NCI-H226 (cell line): ENCODE results near the gene VPS37B.

ENCODE experiments used
- DNase-seq: peaks from one replicate; pipeline ENCODE4 v3.0.0-alpha.2; 2015

VPS37B gene

DNA sequence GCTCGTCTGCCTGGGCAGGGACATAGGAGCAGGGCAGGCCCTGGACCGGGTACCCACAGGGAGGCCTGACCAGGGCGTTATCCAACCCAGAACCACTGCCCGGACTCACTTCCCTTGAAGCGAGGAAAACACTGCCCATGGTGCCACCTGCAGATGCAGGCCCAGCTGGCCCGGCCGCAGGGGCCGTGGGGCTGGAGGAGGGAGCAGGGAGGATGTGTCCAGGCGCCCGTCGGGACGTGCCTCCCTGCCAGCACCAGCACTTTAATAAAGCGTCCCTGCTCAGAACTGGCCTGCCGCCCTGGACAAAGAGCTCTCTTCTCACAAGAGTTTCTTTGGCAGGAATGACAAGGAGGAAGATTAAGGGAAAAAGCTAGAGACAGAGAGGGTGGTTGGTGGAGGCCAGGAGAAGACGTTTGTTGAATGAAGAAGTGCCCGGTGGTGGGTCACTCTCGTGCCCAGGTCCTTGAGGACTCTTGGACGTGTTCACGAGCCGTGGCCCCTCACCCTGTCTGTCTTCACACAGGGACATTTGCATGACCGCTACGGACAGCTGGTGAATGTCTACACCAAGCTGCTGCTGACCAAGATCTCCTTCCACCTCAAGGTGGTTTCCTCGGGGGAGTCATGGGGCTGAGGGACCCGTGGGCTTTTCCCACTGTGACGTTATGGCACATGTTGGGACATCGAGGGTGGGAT, 46.4 kb downstream of the VPS37B start:
- no peak for DNase-seq

DNA sequence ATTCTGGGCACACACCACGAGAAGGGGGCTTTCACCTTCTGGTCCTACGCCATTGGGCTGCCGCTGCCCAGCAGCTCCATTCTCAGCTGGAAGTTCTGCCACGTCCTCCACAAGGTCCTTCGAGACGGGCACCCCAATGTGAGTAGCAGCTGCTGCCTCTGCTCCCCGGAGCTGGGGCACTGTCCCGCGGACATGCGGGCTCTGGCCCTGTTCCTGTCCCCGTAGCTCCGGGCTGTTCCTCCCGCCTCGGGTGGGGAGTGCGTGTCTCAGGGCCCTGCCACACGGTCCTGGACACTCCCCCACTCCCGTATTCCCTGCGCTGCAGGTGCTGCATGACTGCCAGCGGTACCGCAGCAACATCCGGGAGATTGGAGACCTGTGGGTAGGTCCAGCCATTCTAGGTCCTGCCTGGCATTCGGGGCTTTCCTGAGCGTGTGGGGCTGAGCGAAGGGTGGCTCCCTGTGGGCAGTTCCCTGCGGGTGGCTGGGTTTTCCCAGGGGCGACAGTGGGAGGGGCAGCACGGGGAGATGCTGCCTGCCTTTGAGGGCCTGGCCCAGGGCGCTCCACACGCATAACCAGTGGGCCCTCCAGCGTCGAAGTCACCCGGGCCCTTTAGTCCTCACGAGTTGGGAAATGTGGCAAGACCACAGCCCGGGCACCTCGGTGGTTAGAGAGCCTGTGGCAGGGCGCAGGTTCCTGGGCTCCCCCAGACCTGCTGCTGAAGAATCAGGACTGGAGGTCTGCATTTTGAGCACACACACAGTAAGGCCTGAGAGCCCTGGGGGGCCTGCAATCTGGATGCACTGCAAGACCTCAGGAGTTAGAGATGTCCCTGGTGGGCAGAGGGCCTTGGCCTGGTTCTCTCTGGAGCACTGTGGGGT, 47.2 kb downstream of the VPS37B start:
- no peak for DNase-seq

DNA sequence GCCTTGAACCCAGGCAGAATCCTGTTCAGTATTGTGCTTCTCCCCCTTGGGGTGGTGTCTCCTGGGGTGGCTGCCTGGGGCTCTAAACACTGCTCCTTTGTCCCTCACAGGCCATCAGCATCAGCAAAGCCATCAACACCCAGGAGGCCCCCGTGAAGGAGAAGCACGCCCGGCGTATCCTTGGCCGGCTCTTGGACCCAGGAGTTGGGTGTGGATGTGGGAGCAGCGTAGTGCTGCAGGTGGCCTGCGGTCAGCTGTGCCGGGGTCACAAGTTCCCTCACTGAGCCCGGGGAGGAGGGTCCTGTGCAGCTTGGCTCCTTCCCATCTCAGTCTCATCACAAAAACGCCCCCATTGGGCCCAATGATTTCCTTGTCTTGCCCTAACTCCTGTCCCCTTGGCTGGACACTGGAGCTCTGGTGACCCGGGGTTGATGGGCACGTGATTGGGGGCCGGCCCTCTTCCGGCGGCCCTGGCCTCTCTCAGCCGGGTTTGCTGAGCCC, 48.0 kb downstream of the VPS37B start:
- no peak for DNase-seq

DNA sequence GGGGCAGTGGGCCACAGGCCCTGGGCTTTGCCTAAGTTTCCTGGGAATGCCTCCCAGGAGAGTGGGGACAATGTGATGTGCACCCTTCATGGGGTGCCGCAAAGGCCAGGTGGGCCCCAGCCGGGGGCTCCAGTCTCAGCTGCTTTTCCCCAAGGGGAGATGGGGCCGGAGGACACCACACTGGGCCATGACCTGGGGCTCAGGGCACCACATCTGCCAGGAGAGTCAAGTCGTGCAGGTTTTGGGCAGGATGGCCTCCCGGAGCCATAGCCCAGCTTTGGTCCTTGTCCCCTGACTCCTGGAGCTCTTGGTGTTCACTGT, 48.4 kb downstream of the VPS37B start:
- no peak for DNase-seq

DNA sequence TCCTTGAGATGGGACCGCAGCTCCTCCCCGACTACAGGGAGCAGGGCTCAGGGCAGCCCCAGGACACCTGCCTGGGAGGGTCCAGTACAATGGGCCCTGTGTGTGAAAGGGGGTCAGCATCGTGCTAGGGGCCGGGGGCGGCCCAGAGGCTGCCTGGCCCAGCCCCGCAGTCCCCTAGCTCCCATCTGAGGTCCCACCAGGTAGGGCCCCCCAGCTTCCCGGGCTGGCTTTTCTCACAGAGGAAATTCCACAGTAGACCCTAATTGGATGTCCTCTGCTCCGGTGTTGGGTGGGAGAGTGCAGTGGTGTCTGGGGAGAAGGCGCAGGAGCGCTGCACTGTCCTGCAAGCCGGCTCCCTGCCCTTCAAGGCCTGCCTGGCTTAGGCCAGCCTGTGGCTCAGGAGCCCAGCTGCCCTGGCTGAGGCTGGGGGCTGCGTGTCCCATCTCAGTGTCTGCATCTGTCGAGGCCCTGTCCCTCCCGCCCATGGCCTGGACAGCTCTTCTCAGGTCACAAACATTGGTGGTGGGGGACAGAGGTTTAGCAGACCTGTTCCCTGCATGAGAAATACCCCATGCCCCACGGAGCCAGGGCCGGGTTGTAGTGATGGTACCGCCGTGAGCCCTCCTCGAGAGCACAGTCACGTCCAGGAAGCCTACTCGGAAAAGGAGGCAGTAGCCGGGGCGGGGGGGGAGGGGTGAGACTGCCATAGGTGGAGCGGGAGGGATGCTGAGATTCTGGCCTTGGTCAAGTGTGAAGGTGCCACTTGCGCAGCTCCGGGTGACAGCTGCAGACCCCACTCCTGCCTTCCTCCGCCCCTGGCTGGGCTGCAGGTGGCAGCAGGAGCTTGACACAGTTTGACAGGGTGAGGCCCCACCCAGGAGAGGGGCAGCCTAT, 49.1 kb downstream of the VPS37B start:
- no peak for DNase-seq

DNA sequence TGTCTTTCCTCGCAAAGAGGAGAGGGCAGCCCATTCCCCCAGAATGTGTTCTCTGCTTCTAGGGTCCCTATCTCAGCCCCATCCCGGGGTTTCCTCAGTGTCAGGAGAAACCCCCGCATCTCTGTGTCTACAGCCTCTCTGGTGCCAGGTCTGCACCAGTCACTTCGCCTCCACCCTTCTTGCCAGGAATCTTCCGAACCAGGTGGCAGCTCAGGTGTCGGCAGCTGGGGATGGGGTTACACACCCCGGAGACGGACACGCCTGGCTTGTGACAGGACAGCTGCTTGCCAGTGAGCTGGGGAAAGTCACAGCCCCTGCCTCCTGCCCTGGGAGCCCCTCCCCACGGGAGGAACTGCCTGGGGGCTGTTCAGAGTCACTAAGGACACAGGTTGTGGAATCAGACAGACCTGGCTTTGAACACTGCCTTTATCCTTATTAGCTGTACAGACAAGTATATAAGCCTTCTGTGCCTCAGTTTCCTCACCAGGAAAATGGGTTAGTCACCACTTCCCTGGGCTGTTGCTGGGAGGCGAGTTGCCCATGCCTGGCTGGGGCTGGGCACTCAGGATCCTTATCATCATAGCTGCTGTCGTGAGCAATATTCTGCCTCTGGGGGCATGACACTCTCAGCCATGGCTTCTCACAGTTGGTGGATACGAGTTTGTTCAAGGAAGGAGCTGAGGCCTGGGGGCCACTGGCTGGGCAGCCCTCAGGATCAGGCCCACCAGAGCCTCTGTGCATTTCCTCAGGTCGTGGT, 49.9 kb downstream of the VPS37B start:
- no peak for DNase-seq

DNA sequence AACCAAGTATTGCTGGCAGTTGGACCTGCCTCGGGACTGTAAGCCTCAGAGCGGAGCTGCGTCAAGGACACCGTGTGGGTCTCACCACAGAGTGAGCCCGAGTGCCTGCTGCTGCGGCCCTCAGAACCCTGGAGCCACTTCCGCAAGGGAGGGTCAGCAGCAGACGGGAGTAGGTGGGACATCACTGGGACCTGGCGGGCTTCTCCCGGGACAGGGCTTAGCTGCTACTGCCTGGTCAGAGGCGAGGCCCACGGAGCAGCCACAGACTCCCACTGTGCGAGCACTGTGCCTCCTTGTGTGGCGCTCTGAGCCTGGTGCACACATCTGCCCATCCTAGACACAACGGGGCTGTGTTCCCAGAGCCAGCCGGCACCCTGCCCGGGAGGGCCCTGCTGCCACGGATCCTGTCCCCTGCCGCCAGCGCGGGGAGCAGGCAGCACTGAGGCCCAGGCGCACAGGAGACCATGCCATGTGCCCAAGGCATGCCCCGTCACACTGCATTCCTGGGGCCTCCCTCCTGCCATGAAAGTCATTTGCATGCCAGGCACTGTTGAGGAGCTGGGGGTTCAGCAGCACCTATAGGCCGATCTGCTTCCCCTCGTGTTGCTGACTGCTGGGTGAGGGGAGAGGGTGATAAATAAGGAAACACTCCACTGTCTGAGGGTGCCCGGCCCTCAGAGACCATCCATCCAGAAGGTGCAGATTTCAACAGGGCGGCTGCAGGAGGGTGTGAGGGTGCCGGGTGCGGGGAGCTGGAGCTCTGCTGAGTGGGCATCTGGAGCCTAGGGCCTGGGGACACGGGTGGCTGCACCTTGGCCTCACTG, 50.7 kb downstream of the VPS37B start:
- DNase-seq, result no peak

DNA sequence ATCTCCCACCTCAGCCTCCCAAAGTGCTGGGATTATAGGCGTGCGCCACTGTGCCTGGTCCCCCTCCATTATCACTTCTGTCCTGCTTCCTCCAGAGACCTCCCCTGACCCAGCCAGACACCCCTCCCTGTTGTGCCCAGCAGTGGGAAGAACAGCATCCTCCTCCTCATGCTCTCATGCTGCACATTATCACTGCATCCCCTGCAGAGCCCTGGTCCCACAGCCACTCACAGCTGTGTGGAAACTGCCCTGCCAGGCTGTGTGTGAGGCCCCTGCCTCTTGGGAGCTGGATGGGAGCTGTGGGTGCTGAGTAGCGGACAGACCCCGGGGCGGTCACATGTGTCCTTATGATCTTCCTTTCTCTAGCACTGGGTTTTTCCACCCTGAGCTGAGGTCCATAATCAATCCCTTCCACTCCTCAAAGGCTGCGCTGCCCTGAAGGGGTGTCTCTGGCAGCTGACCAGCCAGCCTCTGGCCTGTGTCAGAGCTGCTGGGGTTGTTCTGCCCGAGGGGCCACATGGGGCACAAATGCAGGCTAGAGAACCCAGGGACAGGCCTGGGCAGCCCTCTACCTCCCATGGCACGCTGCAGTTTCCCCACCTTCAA, 51.5 kb downstream of the VPS37B start:
- no peak for DNase-seq

DNA sequence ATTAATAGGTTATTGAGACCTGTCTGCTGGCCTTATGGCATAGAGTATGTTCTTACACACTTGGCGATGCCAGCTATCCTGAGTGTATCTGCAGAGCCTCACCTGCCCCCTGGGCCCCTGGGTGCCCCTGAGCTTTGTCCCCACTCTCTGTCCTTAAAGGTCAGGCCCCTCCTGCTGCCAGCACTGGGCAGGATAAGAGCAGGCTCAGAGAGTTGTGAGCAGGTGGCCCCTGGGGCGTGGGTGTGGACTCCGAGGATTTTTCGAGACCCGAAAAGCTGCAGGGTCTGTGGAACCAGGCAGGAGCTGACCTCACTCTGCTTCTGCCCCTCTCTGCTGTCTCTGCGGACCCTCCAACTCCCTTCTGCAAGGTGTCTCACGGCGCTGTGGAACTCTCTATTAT, 52.5 kb downstream of the VPS37B start:
- DNase-seq, result no peak

DNA sequence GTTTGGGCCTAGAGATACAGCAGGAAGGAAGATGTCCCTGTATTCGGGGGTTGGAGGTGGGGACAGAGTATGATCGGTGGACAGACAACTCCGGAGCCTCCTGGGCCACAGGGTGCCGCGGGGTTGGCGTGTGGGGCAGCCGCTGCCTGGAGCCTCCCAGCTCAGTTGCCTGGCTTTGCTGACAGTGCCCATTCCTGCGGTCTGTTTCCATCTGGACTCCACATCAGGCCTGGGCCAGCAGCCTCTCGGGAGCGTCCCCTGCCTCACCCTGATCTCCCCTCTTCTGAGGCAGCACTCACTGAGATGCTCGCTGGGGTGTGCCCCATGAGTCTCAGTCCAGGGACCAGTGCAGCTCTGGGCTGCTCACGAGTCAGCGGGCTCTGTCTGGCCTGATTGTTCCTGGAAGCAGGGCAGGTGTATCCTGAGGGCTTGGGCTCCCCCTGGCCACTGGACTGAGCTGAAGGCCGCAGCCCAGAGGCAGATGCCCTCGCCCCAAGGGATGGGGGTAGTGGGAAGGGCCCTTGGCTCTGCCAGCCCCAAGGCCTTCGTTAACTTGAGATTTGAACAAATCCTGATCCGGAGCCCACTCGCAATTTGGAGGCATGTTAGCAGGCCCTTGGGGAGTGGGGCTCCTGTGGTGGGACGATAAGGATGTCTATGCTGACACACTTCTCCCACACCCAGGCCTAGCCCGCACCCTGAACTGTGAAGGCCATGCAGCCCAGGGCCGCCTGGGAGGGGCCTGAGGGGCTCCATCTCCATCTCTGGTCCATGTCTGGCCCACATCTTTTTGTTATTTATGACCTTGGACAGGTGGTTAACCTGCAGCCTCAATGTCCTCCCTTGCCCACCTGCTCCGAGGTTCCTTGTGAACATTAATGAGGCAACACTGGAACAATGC, 53.2 kb downstream of the VPS37B start:
- no peak for DNase-seq

DNA sequence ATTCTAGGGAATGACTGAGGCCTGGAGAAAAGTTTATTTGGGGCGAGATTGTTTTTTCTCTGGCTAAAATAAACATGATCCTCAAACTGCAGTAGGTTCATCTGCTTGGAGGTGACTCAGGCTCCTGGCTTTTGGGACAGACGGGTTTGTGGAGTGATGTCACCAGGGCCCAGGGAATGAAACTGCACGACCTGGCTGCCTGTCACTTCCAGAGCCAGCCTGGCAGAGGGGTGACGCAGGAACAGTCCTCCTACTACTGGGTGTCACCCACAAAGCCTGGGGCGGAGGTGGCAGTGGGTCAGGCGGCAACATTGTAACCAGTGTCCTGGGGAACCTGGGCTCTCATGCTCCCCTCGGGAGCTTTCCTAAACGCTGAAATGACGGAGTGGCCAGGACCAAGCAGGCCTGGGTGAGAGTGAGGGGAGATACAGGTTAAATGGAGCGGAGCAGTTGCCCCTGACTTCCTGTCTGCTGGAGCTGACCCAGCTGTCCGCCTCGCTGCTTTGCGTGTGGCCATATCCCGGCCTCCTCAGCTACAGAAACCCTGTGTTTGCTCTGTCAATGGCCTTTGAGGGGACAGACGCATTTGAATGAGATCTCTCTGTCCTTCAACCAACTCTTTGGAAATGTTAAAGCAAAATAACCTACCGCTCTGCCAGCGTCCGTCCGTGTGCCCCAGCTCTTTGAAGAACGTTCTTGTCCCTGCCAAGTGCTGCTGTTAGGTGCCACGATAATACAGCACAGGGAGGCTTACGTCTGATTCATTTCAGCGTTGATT, 54.2 kb downstream of the VPS37B start:
- DNase-seq, result no peak

DNA sequence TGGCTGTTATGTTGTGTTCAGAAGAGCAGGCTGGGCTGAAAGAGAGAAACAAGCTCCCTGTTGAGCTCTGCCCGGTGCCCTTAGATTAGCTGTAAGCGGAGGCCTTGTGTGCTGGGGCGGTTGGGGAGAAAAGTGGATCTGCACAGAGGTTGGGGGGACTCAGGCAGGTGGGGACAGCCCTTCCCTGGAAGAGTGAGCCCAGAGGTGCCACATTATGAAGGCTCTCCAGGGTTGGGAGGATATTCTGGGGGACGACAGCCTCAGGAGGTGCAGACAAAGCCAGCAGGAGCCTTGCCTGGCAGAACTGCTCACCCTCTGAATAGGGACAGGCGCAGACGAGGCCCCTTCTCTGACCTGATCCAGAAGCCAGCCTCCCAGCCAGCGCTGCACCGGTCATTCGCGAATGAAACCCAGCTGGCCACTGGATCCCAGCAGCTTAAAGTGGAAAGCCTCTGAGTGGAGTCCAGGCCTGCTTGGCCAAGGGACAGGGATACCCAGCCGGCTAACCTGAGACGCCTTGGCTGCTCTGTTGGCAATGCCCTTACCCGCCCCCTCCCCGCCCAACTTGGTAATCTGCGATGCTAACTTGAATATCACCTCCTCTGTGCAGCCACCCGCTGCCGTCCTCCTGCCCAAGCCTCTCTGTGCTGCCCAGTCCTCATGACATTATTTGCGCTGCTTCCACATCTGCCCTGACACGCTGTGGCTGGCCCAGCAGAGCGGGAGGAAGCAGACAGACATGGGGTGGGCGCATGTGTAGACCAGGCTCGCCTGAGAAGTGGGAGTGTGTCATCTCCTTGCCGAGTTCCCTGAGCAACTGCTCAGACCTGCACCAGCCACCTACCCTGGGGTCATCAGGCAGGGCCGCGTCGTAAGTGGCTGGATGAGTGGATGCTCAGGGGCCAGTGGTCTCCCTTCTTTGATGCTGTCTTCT, 55.1 kb downstream of the VPS37B start:
- no peak for DNase-seq

DNA sequence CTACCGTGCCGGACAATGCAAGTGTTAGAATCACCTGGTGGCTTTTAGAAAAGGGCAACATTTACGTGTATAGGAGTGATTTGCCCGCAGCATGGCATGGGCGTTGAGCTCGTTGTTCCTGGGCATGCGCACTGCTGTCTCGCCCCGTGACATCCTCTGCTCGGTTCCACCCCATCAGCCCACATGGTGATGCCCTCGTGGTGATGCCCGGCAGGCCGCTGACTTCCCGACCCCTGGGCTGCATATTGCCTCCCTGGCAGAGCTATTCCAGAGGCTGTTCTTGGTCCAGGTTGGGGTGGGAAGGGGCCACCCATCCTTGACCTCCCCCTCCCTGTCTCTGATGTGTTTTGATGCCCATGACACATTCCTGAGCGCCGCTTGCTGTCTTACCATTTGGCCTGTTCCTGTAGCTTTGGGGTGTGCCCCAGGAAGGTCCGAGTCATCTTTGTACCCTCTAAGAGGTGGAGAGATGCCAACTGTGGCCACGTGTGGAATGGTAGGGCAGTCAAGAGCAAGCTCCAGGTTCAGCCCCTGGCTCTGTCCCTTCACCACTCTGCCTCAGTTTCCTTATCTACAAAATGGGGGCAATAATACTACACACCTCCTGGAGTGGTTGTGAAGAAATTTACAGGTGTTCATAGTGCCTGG, 55.9 kb downstream of the VPS37B start:
- DNase-seq, result no peak

DNA sequence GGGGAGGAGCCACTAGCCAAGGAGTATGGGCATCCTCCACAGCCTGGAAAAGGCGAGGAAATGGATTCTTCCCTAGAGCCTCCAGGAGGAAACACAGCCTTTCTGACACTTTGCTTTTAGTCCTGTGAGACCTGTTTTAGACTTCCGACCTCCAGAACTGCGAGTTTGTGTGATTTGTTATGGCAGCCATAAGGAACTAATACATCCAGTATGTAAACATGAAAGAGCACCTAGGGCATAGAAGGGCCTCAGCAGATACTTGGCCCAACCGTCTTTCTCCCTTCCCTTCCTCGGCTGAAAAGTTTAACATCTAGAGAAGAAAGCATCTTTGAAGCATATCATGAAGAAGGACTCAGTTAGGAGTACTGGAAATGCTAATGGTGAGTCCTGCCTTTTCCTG, 57.1 kb downstream of the VPS37B start:
- DNase-seq, result no peak

DNA sequence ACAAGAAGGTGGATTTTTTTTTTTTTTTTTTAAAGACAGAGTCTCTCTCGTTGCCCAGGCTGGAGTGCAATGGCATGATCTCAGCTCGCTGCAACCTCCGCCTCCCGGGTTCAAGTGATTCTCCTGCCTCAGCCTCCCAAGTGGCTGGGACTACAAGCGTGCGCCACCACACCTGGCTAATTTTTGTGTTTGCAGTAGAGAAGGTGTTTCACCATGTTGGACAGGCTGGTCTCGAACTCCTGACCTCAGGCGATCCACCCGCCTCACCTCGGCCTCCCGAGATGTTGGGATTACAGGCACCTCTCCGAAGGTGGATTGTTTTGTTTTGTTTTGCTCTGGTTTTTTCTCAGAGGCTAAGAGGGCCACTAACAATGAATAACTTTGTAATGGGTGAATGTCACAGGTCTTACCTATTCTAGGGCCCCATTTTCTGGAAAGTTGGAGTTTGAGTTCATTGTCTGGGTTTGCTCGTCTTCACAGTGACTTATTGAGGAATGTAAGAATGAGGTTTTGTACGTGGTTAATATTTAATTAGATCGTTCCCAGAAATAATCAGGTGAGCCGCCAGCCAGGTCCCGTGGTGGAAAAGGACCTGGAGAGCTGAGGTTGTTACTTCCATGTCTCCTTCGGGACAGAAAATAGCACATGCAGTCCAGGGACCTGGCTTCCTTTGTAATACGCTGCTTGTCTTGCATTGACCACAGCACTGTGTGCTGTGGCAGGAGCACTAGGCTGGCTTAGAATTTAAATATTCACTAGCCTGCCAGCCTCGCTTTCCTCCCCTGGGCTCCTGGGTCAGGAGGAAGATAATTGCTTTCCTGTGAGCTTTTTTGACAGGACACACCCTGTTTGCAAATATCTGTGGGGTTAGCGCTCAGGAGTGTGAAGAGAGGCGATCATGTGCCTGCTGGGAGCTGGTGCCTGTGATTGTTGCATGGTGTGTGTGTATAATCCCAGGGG, 58.3 kb downstream of the VPS37B start:
- DNase-seq, result no peak
